Ectodermal cell (in vitro differentiated cells): ENCODE measurements around the gene TRIP4.
"Not testable (repeated sequence)": the region's sequence is repeated elsewhere in the genome, so short reads cannot be mapped to it uniquely, and the experiment has no call there.

ENCODE experiments used
- H3K27ac ChIP-seq: 2 replicates; pipeline ENCODE4 v1.7.0; 2013; ENCODE audit warnings: mild to moderate bottlenecking, low read depth, low read length; ENCODE audit not compliant: insufficient read depth, poor library complexity, severe bottlenecking
- H3K27me3 ChIP-seq: 2 replicates; pipeline ENCODE4 v1.7.0; 2013; ENCODE audit warnings: mild to moderate bottlenecking, low read length; ENCODE audit not compliant: insufficient read depth, control insufficient read depth, poor library complexity, severe bottlenecking
- H3K36me3 ChIP-seq: one replicate; pipeline ENCODE4 v1.7.0; 2013; ENCODE audit warnings: low read length; ENCODE audit not compliant: control insufficient read depth, insufficient read depth
- H3K4me1 ChIP-seq: one replicate; pipeline ENCODE4 v1.7.0; 2013; ENCODE audit warnings: low read length; ENCODE audit not compliant: control insufficient read depth, insufficient read depth
- H3K4me3 ChIP-seq: 2 replicates; pipeline ENCODE4 v1.7.0; 2013; ENCODE audit warnings: low read depth, low read length, control low read depth; ENCODE audit not compliant: insufficient read depth
- H3K9me3 ChIP-seq: 2 replicates; pipeline ENCODE4 v1.7.0; 2013; ENCODE audit warnings: mild to moderate bottlenecking, low read length, moderate library complexity; ENCODE audit not compliant: control insufficient read depth
- WGBS, 2 experiments: methylation state at CpG; one replicate each; pipeline ENCODE4 v1.1.7; 2013; ENCODE audit warnings: missing lambda C conversion rate in 2 of 2; 5-methylcytosine and 5-hydroxymethylcytosine counted together

TRIP4 gene

DNA sequence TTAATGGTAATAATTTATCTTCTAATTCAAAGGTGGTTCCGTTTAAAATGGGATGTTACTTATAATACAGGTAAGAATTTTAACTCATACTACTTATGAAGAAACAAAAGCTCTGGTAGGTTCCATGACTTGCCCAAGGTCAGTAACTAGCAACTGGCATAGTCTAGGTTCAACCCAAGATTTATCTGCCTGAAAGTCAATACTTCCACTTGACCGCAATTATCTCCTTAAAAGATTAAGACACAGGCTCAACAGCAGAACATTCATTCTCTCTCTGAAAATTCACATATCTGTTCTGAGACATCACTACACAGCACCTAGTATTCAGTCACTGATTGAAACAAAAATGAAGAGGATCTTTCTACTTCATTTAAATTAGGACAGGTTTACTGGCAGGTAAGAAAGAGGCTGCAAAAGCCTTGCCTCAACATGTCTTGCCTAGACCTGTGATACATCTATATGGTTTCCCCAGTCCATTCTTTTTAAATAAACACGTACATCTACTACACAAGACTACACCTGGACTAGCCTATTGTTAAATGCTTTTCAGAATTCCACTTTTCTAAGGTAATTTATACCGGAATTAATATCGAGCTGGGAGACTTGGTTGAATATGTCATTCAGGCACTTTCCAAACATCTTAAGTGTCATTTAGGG is 32.8 kb upstream of the TRIP4 start:
- Histone ChIP-seq H3K9me3 (no peaks in the 10 kb centered on the region), H3K36me3 (no peaks in the 10 kb centered on the region), H3K27ac (no peak overlapping the region), H3K27me3 (no peaks in the 10 kb centered on the region), H3K4me3 (peak overlapping the region; percentile 82), H3K4me1 (peaks cover 6% of the 10 kb centered on the region)
- 33 to 34% methylated on average over 4 of the region's 5 CpGs for WGBS, 2 experiments

DNA sequence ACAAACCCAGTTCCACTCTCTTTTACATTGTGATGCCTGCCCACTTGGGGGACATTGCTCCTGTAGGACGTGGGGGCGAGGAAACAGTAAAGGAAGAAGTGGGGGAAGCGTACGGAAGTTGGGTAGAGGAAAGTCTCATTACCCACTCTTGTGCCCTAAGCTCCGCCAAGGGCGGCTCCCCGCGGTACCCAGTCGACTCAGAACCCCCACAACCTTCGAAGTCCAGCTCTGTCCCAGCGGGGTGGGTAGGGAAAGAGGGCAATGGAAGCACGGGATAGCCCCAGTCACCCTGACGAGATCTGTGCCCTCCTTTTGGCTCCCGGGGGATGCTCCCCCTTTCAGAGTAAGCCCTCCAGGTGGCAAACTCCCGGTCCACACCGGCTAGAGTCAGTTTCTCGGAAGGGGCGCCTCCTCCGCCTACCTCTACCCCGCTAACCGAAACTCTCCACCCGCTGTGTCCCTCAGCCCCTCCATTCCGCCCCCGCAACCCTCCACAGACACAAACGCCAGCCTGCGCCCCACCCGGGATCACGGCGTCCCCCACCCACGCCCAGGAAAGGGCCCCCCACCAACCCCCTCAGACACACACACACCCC is 32.2 kb upstream of the TRIP4 start:
- 0 to 1% methylated on average over 28 to 30 of the region's 30 CpGs for WGBS, 2 experiments

DNA sequence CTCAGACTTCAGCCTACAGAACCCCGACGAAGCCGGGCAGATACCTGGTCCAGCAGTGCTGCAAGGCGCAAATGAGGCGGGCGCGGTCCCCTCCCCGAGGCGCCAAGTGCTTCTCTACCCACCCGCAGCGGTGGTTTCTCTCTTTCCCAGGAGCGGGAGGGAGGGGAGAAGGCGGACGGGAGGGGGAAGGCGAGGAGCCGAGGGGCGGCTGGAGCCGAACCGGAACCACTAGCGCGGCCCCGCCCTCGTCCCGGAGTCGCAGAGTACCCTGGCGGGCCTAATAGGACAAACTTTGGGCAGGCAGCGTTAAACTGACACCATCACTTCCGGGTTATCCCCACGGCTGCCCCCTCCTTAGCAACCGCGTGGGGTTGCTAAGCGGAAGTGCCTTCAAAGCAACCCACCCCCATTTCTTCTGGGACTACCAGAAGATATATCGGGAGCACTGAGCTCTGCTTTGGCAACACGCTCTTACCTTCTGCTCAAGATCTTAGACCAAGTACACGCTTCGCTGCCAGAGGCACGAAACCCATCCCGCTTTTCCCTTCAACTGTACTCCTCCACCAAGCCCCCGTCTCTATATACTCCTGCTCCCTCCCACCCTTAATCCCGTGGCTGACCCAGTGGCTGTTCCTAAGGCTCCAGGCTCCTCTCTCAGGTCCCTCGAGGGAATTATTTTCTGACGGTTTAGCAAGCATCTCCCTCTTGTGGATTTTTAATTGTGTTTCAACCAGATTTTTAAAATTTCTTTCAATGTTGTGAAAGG is 31.5 kb upstream of the TRIP4 start, which contains the start of gene CSNK1G1:
Gene CSNK1G1, minus strand, starts transcription at position 230 of the 766 bp plus-strand sequence. CDS start 55,674 bp downstream, outside the sequence.
- 0 to 1% methylated on average over 42 of the region's 42 CpGs for WGBS, 2 experiments
- Histone ChIP-seq H3K9me3 (no peaks in the 10 kb centered on the region), H3K36me3 (no peaks in the 10 kb centered on the region), H3K4me3 (peak within 1 kb of the TSS; percentile 82), H3K4me1 (peaks cover 6% of the 10 kb centered on the region), H3K27ac (peak within 1 kb of the TSS; percentile 94), H3K27me3 (no peaks in the 10 kb centered on the region)

More for the DNA sequence above, 32.2 kb upstream of the TRIP4 start:
- Histone ChIP-seq H3K27me3 (no peaks in the 10 kb centered on the region), H3K4me3 (peak overlapping the region; percentile 82), H3K9me3 (no peaks in the 10 kb centered on the region), H3K36me3 (no peaks in the 10 kb centered on the region), H3K27ac (peak overlapping the region; percentile 94), H3K4me1 (peaks cover 6% of the 10 kb centered on the region)

DNA sequence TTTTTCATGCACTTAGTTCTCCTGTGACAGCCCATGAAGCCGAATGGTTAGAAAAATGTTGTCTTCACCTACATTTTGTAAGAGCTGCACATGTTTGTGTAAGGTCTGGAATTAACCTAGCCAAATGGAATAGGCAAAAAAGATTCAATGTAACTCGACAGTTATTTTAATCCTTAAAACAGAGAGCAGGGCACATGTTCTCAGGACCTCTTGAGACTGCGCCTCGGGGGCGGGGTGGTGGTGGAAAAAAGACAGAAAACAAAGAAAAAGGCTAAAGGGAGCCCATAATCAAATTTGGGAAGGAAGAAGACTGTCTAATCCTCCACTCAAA is 31.0 kb upstream of the TRIP4 start:
- no peaks in the 10 kb centered on the region for H3K36me3 ChIP-seq
- H3K9me3 ChIP-seq = no peaks in the 10 kb centered on the region
- peak overlapping the region; percentile 82 for H3K4me3 ChIP-seq
- H3K27me3 ChIP-seq = no peaks in the 10 kb centered on the region
- peak overlapping the region; percentile 85 for H3K27ac ChIP-seq
- H3K4me1 ChIP-seq = peaks cover 6% of the 10 kb centered on the region
- WGBS, 2 experiments = 82 to 90% methylated on average over 5 of the region's 5 CpGs

DNA sequence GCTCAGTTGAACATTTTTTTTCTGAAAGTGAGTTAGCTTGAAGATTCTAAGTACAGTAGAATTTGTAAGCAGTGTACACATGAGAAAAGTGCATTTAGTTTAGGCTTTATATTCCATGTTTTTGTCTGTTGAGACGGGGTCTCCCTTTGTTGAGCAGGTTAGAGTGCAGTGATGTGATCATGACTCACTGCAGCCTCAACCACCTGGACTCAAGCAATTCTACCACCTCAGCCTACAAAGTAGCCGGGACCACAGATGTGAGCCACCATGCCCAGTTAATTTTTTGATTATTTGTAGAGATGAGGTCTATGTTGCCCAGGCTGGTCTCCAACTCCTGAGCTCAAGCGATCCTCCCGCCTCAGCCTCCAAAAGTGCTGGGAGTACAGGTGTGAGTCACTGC is 26.4 kb upstream of the TRIP4 start:
- WGBS, 2 experiments = 97 to 98% methylated on average over 4 of the region's 4 CpGs
- no peaks in the 10 kb centered on the region for H3K4me1 ChIP-seq
- no peaks in the 10 kb centered on the region for H3K9me3 ChIP-seq
- H3K36me3 ChIP-seq = peaks cover 4% of the 10 kb centered on the region
- no peaks in the 10 kb centered on the region for H3K27me3 ChIP-seq
- H3K27ac ChIP-seq = no peak overlapping the region
- no peak overlapping the region for H3K4me3 ChIP-seq

DNA sequence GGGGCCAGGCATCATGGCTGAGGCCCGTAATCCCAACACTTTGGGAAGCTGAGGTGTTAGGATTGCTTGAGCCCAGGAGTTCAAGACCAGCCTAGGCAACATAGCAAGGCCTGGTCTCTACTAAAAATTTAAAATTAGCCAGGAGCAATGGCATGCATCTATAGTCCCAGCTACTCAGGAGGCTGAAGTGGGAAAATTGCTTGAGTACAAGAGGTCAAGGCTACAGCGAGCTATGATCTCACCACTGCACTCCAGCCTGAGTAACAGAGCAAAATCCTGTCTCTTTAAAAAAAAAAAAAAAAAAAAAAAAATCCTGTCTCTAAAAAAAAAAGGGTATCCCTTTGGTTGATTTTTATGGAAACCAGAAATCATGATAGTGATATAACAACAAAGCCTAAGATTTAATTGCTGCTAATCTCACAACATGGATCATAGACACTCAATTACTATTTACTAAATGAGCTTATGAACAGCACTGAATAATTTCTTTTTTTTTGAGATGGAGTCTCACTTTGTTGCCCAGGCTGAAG is 18.5 kb upstream of the TRIP4 start:
- Histone ChIP-seq H3K36me3 (peaks cover 6% of the 10 kb centered on the region), H3K27me3 (no peaks in the 10 kb centered on the region), H3K27ac (no peak overlapping the region), H3K9me3 (no peaks in the 10 kb centered on the region), H3K4me1 (no peaks in the 10 kb centered on the region), H3K4me3 (no peak overlapping the region)
- WGBS, 2 experiments = 94 to 97% methylated on average over 2 of the region's 2 CpGs

DNA sequence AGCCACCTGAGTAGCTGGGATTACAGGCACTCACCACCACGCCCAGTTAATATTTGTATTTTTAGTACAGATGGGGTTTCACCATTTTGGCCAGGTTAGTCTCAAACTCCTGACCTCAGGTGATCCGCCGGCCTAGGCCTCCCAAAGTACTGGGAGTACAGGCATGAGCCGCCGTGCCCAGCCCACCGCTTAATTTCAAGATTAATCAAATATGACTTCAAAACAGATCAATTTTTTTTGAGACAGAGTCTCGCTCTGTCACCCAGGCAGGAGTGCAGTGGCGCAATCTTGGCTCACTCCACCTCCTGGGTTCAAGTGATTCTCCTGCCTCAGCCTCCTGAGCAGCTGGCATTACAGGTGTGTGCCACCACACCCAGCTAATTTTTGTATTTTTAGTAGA is 16.3 kb upstream of the TRIP4 start:
- WGBS, 2 experiments = 91 to 92% methylated on average over 8 of the region's 8 CpGs
- not testable (repeated sequence) for H3K27ac ChIP-seq, H3K4me3 ChIP-seq, H3K9me3 ChIP-seq, H3K27me3 ChIP-seq, H3K4me1 ChIP-seq
- peaks cover 15% of the 10 kb centered on the region for H3K36me3 ChIP-seq

DNA sequence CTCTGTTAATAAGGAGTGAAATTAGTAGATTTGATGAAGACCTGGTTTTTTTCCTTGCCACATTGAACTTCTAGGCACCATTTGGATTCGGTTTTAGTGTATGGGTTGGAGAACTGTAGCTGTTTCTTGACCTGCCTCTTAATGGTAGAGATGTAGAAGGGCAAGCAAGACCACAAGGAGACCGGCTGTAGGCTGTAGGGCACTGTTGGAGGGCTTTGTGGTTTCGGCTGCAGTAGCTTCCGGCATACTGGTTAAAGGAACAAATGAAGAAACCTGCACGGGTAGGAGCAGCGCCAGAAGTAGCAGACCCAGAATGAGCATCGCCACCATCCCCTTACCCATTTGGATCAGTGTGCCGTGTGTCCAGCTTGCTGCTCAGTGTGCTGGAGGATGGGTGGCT is 14.3 kb upstream of the TRIP4 start:
- H3K4me3 ChIP-seq = no peak overlapping the region
- H3K36me3 ChIP-seq = peaks cover 19% of the 10 kb centered on the region
- 96 to 97% methylated on average over 8 of the region's 8 CpGs for WGBS, 2 experiments

DNA sequence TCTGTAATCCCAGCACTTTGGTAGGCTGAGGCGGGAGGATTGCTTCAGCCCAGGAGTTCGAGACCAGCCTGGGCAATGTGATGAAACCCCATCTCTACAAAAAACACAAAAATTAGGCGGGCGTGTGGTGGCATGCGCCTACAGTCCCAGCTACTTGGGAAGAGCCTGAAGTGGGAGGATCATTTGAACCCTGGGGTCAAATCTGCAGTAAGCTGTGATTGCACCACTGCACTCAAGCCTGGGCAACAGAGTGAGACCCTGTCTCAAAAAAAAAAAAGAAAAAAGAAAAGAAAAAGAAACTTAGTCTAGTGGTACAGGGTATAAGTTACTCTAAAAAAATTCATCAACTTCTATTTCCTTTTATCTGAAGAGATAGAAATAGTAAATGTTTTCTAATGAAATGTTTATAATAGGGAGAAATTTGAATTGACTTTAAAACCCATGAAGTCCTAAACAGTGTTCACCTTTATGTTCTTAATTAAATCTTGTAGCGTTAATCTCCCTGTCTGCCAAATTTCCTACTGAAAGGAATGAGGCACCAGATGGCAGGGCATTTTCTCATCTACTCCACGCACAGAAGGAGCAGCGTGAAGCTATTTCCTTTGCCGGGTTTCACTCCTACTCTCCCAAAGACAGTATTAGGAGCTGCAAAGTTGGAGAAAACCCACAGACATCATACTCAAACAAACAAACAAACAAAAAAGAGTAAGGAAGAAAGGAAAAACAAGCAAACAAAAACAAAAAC is 8.2 kb upstream of the TRIP4 start:
- Histone ChIP-seq H3K4me1 (no peaks in the 10 kb centered on the region), H3K36me3 (peaks cover 14% of the 10 kb centered on the region), H3K27ac (no peak overlapping the region), H3K4me3 (peak overlapping the region; percentile 58), H3K27me3 (no peaks in the 10 kb centered on the region), H3K9me3 (no peaks in the 10 kb centered on the region)
- 77 to 79% methylated on average over 9 of the region's 9 CpGs for WGBS, 2 experiments

More for the DNA sequence above, 14.3 kb upstream of the TRIP4 start:
- Histone ChIP-seq H3K27ac (no peak overlapping the region), H3K27me3 (no peaks in the 10 kb centered on the region), H3K4me1 (no peaks in the 10 kb centered on the region), H3K9me3 (no peaks in the 10 kb centered on the region)
